A673 (cell line): Measurements from ENCODE around the gene SOD2. TPM values are rescaled to one million over a fixed set of nuclear protein-coding genes. Genes with fewer than 3 reads are reported as not detected.

Experiments used
- Bru-seq: library from RNA; stranded (reverse); fragments of 400-500 nt; gene quantifications from one replicate; lab custom pipeline; 2021; lab: Mats Ljungman, UMichigan
- BruChase-seq, 2 experiments: library from RNA; stranded (reverse); fragments of 400-500 nt; gene quantifications; one replicate each; lab custom pipeline; 2021; lab: Mats Ljungman, UMichigan
- BruUV-seq: library from RNA; stranded (reverse); fragments of 400-500 nt; replicated peaks from 2 replicates; lab custom pipeline; 2021; lab: Mats Ljungman, UMichigan
- CTCF ChIA-PET: fragments of 300-600 bp; sonication (Branson Sonifier 250); formaldehyde crosslinking; loops from one replicate; lab custom pipeline; 2022; ENCODE audit warnings: antibody characterized with exemption; lab: Charles Lee
- POLR2A ChIA-PET: fragments of 300-600 bp; sonication (Branson Sonifier 250); formaldehyde crosslinking; loops from one replicate; lab custom pipeline; 2022; ENCODE audit warnings: antibody characterized with exemption; ENCODE audit not compliant: low non-redundant PET; lab: Charles Lee
- DNase-seq: peaks from one replicate; pipeline ENCODE4 v3.0.0-alpha.2; 2015; ENCODE audit warnings: low spot score
- H3K27ac ChIP-seq: fragments of 200-600 bp; sonication (generic); 2 replicates; pipeline ENCODE4 v1.5.1; 2016; ENCODE audit warnings: mixed run types, low read depth, mild to moderate bottlenecking, mixed read lengths, antibody characterized with exemption, low read length; ENCODE audit not compliant: poor library complexity, severe bottlenecking
- H3K27me3 ChIP-seq: fragments of 200-600 bp; sonication (generic); replicated peaks from 2 replicates; pipeline ENCODE4 v1.6.1; 2017; ENCODE audit warnings: mixed run types, low read depth, mild to moderate bottlenecking, mixed read lengths, antibody characterized with exemption, low read length; ENCODE audit not compliant: insufficient read depth, poor library complexity
- H3K36me3 ChIP-seq: fragments of 200-600 bp; sonication (generic); 2 replicates; pipeline ENCODE4 v1.6.1; 2016; ENCODE audit warnings: mixed run types, mild to moderate bottlenecking, mixed read lengths, antibody characterized with exemption, low read length; ENCODE audit not compliant: insufficient read depth, poor library complexity, severe bottlenecking
- H3K4me1 ChIP-seq: fragments of 200-600 bp; sonication (generic); 2 replicates; pipeline ENCODE4 v1.6.1; 2017; ENCODE audit warnings: mixed run types, mild to moderate bottlenecking, mixed read lengths, antibody characterized with exemption, low read length; ENCODE audit not compliant: insufficient read depth, poor library complexity, severe bottlenecking
- H3K4me3 ChIP-seq: fragments of 200-600 bp; sonication (generic); 2 replicates; pipeline ENCODE4 v1.5.1; 2016; ENCODE audit warnings: low read depth, mixed run types, mild to moderate bottlenecking, mixed read lengths, low read length; ENCODE audit not compliant: poor library complexity, severe bottlenecking
- H3K9me3 ChIP-seq: fragments of 200-600 bp; sonication (generic); 2 replicates; pipeline ENCODE4 v1.6.1; 2016; ENCODE audit warnings: mixed run types, low read depth, mild to moderate bottlenecking, mixed read lengths, antibody characterized with exemption, low read length; ENCODE audit not compliant: poor library complexity, severe bottlenecking
- CTCF ChIP-seq: fragments of 300-800, 200-600 bp; sonication (generic); conservative IDR thresholded peaks from 2 replicates; pipeline ENCODE4 v1.5.1; 2017; ENCODE audit warnings: low read depth, mild to moderate bottlenecking, antibody characterized with exemption, low read length, moderate library complexity, mixed read lengths
- EZH2 ChIP-seq: fragments of 200-600 bp; sonication (generic); IDR thresholded peaks from 2 replicates; pipeline ENCODE4 v1.6.1; 2017; ENCODE audit warnings: borderline replicate concordance, low read depth, mild to moderate bottlenecking, mixed read lengths, antibody characterized with exemption, low read length; ENCODE audit not compliant: poor library complexity, severe bottlenecking
- intact Hi-C: fragments of 100-400 bp; cut with micrococcal nuclease; formaldehyde crosslinking; loops from one replicate; pipeline ENCODE4 v1.10.0; 2022; ENCODE audit not compliant: unreplicated experiment
- long read RNA-seq: library from polyadenylated mRNA; stranded (forward); transcript quantifications from one replicate; pipeline ENCODE4 v2.0.0, GENCODE V29; 2022
- total RNA-seq: library from RNA; stranded (reverse); gene quantifications from 2 replicates; pipeline ENCODE4 v1.2.3, GENCODE V29; 2021

The SOD2 gene
- total RNA-seq (139 and 159 TPM in 2 replicates), Bru-seq, nascent RNA (percentile 88 among the genes with signal in this experiment), BruChase-seq, experiment 1, labeled RNA remaining after a 2-hour chase (percentile 97 among the genes with signal in this experiment), BruChase-seq, experiment 2, labeled RNA remaining after a 6-hour chase (percentile 99 among the genes with signal in this experiment)
- long read RNA-seq, full-length matches to known transcripts, result 73 of 109 reads
- long read RNA-seq, partial matches to known transcripts, result 1 of 109 reads
- long read RNA-seq, other reads (novel, unspliced or antisense), result 35 of 109 reads

GRCh38 chr6:159693128-159693893 is at the start of gene SOD2:
TSS of gene SOD2 (minus strand) at chr6:159693241. CDS start at chr6:159693167, 74 bp downstream.
- peaks cover 9% of the 10 kb centered on the region for H3K4me1 ChIP-seq
- no TSS peak for BruUV-seq
- H3K27ac ChIP-seq, result peak within 1 kb of the TSS; percentile 93
- no peaks in the 10 kb centered on the region for H3K27me3 ChIP-seq
- no peaks in the 10 kb centered on the region for H3K36me3 ChIP-seq
- CTCF ChIA-PET, result no interaction called here
- intact Hi-C loops, result loop anchor here (5.0 to 10.0 kb wide), 2 partner anchors 34 to 761 kb away; partner anchors contain the start of gene WTAP
- POLR2A ChIA-PET, result no interaction called here
- peak within 1 kb of the TSS; percentile 97 for H3K4me3 ChIP-seq
- no peaks in the 10 kb centered on the region for H3K9me3 ChIP-seq
- peak; percentile 87 for DNase-seq
- TF ChIP-seq EZH2 (no peak), CTCF (no peak)

GRCh38 chr6:159742165-159742564 is 49.1 kb upstream of the SOD2 start:
- BruUV-seq, result no TSS peak
- no peak for TF ChIP-seq EZH2
- TF ChIP-seq CTCF, result no peak
- ChIA-PET POLR2A (no interaction called here), CTCF (no interaction called here)
- Histone ChIP-seq H3K9me3 (no peaks in the 10 kb centered on the region), H3K36me3 (peaks cover 95% of the 10 kb centered on the region), H3K27me3 (no peaks in the 10 kb centered on the region), H3K4me3 (no peak overlapping the region), H3K27ac (peak overlapping the region; percentile 18), H3K4me1 (peaks cover 8% of the 10 kb centered on the region)
- DNase-seq, result no peak
- intact Hi-C loops, result no loop called here

- peaks cover 66% of the 10 kb centered on the region for H3K36me3 ChIP-seq
- H3K27ac ChIP-seq, result no peak overlapping the region
- ChIA-PET CTCF (no interaction called here), POLR2A (no interaction called here)
- no peaks in the 10 kb centered on the region for H3K9me3 ChIP-seq
- TF ChIP-seq EZH2, result no peak
- no peak for TF ChIP-seq CTCF
- intact Hi-C loops, result no loop called here
- BruUV-seq, result TSS peak; percentile 5
- H3K4me1 ChIP-seq, result peaks cover 10% of the 10 kb centered on the region
- H3K27me3 ChIP-seq, result no peaks in the 10 kb centered on the region
- no peak overlapping the region for H3K4me3 ChIP-seq
- DNase-seq, result no peak
Observed at GRCh38 chr6:159739341-159739740, 46.3 kb upstream of the SOD2 start.
